Kidney epithelial cell (primary cell): ENCODE measurements around the gene ZNF397. TPM values are rescaled to one million over a fixed set of nuclear protein-coding genes. Genes with fewer than 3 reads are reported as not detected.

ENCODE experiments used
- DNase-seq: peaks from one replicate; pipeline ENCODE4 v3.0.0-alpha.2; 2010; ENCODE audit warnings: low read depth
- H3K27me3 ChIP-seq: 2 replicates; pipeline ENCODE4 v1.6.0; 2011; ENCODE audit warnings: low read length; ENCODE audit not compliant: control insufficient read depth, insufficient read depth
- H3K36me3 ChIP-seq: 2 replicates; pipeline ENCODE4 v1.5.1; 2011; ENCODE audit warnings: low read length; ENCODE audit not compliant: control insufficient read depth, insufficient read depth
- H3K4me3 ChIP-seq: 2 replicates; pipeline ENCODE4 v1.5.1; 2011; ENCODE audit warnings: low read depth, mild to moderate bottlenecking, control low read depth, low read length
- total RNA-seq: library from RNA; depleted of rRNA; stranded (reverse); fragments of >200 nt; gene quantifications from 2 replicates; pipeline ENCODE4 v1.2.3, GENCODE V29; 2015
- TF ChIP-seq, protein P1 (sequence below): IDR thresholded peaks from 2 replicates; pipeline ENCODE4 v1.5.1; 2011; ENCODE audit warnings: mild to moderate bottlenecking, moderate library complexity, low read length, control low read depth, inconsistent platforms; ENCODE audit not compliant: insufficient read depth, poor library complexity, severe bottlenecking

Gene ZNF397
- total RNA-seq, 1 donor from 2014 or later: 18.4 TPM

DNA sequence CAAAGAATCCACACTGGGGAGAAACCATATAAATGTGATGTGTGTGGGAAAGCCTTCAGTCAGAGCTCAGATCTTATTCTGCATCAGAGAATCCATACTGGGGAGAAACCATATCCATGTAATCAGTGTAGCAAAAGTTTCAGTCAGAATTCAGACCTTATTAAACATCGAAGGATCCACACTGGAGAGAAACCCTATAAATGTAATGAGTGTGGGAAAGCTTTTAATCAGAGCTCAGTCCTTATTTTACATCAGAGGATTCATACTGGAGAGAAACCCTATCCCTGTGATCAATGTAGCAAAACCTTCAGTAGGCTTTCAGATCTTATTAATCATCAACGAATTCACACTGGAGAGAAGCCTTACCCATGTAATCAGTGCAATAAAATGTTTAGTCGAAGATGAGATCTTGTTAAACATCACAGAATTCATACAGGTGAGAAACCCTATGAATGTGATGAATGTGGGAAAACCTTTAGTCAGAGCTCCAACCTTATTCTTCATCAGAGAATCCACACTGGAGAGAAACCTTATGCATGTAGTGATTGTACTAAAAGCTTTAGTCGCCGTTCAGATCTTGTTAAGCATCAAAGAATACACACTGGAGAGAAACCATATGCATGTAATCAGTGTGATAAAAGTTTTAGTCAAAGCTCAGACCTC lies 65.9 kb downstream of the ZNF397 start:
- Histone ChIP-seq H3K4me3 (no peak overlapping the region), H3K27me3 (no peaks in the 10 kb centered on the region), H3K36me3 (no peaks in the 10 kb centered on the region)
- no peak for DNase-seq
- TF ChIP-seq, protein P1, sequence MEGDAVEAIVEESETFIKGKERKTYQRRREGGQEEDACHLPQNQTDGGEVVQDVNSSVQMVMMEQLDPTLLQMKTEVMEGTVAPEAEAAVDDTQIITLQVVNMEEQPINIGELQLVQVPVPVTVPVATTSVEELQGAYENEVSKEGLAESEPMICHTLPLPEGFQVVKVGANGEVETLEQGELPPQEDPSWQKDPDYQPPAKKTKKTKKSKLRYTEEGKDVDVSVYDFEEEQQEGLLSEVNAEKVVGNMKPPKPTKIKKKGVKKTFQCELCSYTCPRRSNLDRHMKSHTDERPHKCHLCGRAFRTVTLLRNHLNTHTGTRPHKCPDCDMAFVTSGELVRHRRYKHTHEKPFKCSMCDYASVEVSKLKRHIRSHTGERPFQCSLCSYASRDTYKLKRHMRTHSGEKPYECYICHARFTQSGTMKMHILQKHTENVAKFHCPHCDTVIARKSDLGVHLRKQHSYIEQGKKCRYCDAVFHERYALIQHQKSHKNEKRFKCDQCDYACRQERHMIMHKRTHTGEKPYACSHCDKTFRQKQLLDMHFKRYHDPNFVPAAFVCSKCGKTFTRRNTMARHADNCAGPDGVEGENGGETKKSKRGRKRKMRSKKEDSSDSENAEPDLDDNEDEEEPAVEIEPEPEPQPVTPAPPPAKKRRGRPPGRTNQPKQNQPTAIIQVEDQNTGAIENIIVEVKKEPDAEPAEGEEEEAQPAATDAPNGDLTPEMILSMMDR: no peak

Other genes with a start within 250 kb of the ZNF397 start
- gene MAPRE2, start 199.6 kb upstream of the ZNF397 start, total RNA-seq: 11.6 and 16.2 TPM in 2 replicates
- 11.3 and 16.8 TPM in 2 replicates for gene ZSCAN30, start 49.2 kb downstream of the ZNF397 start, total RNA-seq
- 39.4 and 40.7 TPM in 2 replicates for gene ZNF24, start 103.4 kb downstream of the ZNF397 start, total RNA-seq
- gene ZNF396, start 136.3 kb downstream of the ZNF397 start, total RNA-seq: 2.0 and 3.3 TPM in 2 replicates